HepG2 (cell line): ENCODE measurements around the gene NSMCE1. TPM values are rescaled to one million over a fixed set of nuclear protein-coding genes. Genes with fewer than 3 reads are reported as not detected.

Source experiments
- BORCS8-MEF2B ChIP-seq: sonication (generic); formaldehyde crosslinking; IDR thresholded peaks from 2 replicates; pipeline ENCODE4 v1.8.0; 2022; ENCODE audit warnings: mild to moderate bottlenecking, missing genetic modification reagents
- GATA4 ChIP-seq: sonication (generic); IDR thresholded peaks from 2 replicates; pipeline ENCODE4 v1.6.1; 2016; ENCODE audit warnings: antibody characterized with exemption, low read depth, borderline replicate concordance
- HBP1 ChIP-seq: IDR thresholded peaks from 2 replicates; pipeline ENCODE4 v1.6.1; 2016; ENCODE audit warnings: low read depth, control low read depth
- KLF6 ChIP-seq: IDR thresholded peaks from 2 replicates; pipeline ENCODE4 v1.8.0; 2016; ENCODE audit warnings: missing biosample characterization, missing genetic modification reagents
- NCOA5 ChIP-seq: sonication (generic); formaldehyde crosslinking; IDR thresholded peaks from 2 replicates; pipeline ENCODE4 v1.4.0; 2020; ENCODE audit warnings: missing genetic modification reagents
- NFRKB ChIP-seq: fragments of 450-650 bp; IDR thresholded peaks from 2 replicates; pipeline ENCODE4 v1.6.1; 2017
- PHF21A ChIP-seq: sonication (generic); formaldehyde crosslinking; IDR thresholded peaks from 2 replicates; pipeline ENCODE4 v1.5.0; 2020; ENCODE audit warnings: mild to moderate bottlenecking, missing genetic modification reagents
- PITX1 ChIP-seq: sonication (generic); formaldehyde crosslinking; IDR thresholded peaks from 2 replicates; pipeline ENCODE4 v1.5.1; 2020; ENCODE audit warnings: mild to moderate bottlenecking, missing genetic modification reagents
- SPEN ChIP-seq: sonication (generic); formaldehyde crosslinking; IDR thresholded peaks from 2 replicates; pipeline ENCODE4 v1.5.1; 2020; ENCODE audit warnings: low read depth, mild to moderate bottlenecking, missing genetic modification reagents
- THAP9 ChIP-seq: sonication (generic); formaldehyde crosslinking; IDR thresholded peaks from 2 replicates; pipeline ENCODE4; 2020; ENCODE audit warnings: missing genetic modification reagents, mild to moderate bottlenecking, borderline replicate concordance
- ZBTB25 ChIP-seq: IDR thresholded peaks from 2 replicates; pipeline ENCODE4 v1.6.1; 2018; ENCODE audit warnings: missing genetic modification reagents
- ZBTB42 ChIP-seq: sonication (generic); formaldehyde crosslinking; IDR thresholded peaks from 2 replicates; pipeline ENCODE4 v1.5.0; 2020; ENCODE audit warnings: mild to moderate bottlenecking, missing genetic modification reagents
- ZNF318 ChIP-seq: sonication (generic); formaldehyde crosslinking; IDR thresholded peaks from 2 replicates; pipeline ENCODE4 v1.4.0; 2020; ENCODE audit warnings: mild to moderate bottlenecking, missing genetic modification reagents
- ZNF543 ChIP-seq: sonication (generic); formaldehyde crosslinking; IDR thresholded peaks from 2 replicates; pipeline ENCODE4 v1.4.0; 2020; ENCODE audit warnings: mild to moderate bottlenecking, missing genetic modification reagents
- ZNF570 ChIP-seq: sonication (generic); formaldehyde crosslinking; IDR thresholded peaks from 2 replicates; pipeline ENCODE4 v1.4.0; 2020; ENCODE audit warnings: mild to moderate bottlenecking, missing genetic modification reagents, borderline replicate concordance
- ZNF720 ChIP-seq: sonication (generic); formaldehyde crosslinking; IDR thresholded peaks from 2 replicates; pipeline ENCODE4 v1.4.0; 2020; ENCODE audit warnings: missing genetic modification reagents
- polyA plus RNA-seq, 8 experiments: library from polyadenylated mRNA; depleted of rRNA in 3 of 8; stranded (reverse) in 7 of 8; unstranded in 1 of 8; fragments of >200 nt; fragmentation: Illumina TruSeq in 4 of 8; extraction: Trizol in 4 of 8; gene quantifications; 2 replicates each; pipeline versions ENCODE4 v1.2.1 to v1.2.3, GENCODE V29; 2011 to 2016; ENCODE audit warnings: low read depth in 4 of 8, missing spikeins in 1 of 8, mixed read lengths in 1 of 8; ENCODE audit not compliant: insufficient read depth in 1 of 8
- total RNA-seq, 5 experiments: library from RNA; depleted of rRNA; stranded (reverse); fragments of >200 nt; fragmentation: Illumina TruSeq; extraction: Trizol; gene quantifications; 2 replicates each; pipeline ENCODE4 v1.2.3, GENCODE V29; 2016; ENCODE audit warnings: low read depth in 1 of 5

NSMCE1 gene
- total and polyA plus RNA-seq, 2 of the 13 experiments (the other 11 are each of a cell fraction or from before 2014, with no cell fraction given): 42.7 to 52.9 TPM

- TF ChIP-seq SPEN (CRISPR knock-in tag) (peak; percentile 45), KLF6 (CRISPR knock-in tag) (peak; percentile 34; the same call in 1 of the 2 replicates), ZBTB42 (CRISPR knock-in tag) (no peak), ZNF720 (CRISPR knock-in tag) (no peak), NFRKB (no peak), HBP1 (CRISPR knock-in tag) (no peak), ZNF570 (CRISPR knock-in tag) (no peak), PITX1 (CRISPR knock-in tag) (no peak; the same call in 1 of the 2 replicates), ZNF543 (CRISPR knock-in tag) (peak; percentile 28; the same call in 1 of the 2 replicates), ZNF318 (CRISPR knock-in tag) (no peak), BORCS8-MEF2B (peak; percentile 84; the same call in 1 of the 2 replicates), PHF21A (CRISPR knock-in tag) (peak; percentile 75; the same call in 1 of the 2 replicates), ZBTB25 (peak; percentile 71; the same call in 1 of the 2 replicates), NCOA5 (CRISPR knock-in tag) (no peak), GATA4 (peak; percentile 71; the same call in 1 of the 2 replicates), THAP9 (CRISPR knock-in tag) (0 out of 2 replicates have a peak, but pooled peaks have one; percentile 23)
Measured at GRCh38 chr16:27313422-27314160, 45.0 kb upstream of the NSMCE1 start, which contains the start of gene IL4R (continued).
